Muscle layer of duodenum (tissue), 2 donors: ENCODE data around the gene FAM168B.

Source experiments
- H3K27ac ChIP-seq: one replicate; pipeline ENCODE4 v1.7.0; 2013; ENCODE audit warnings: mild to moderate bottlenecking, low read length
- H3K27me3 ChIP-seq: one replicate; pipeline ENCODE4 v1.7.0; 2013; ENCODE audit warnings: low read depth, mild to moderate bottlenecking, control low read depth, low read length
- H3K36me3 ChIP-seq, 2 donors: one replicate each; pipeline ENCODE4 v1.7.0; 2013; ENCODE audit warnings: low read length in 2 of 2, control low read depth in 1 of 2, mild to moderate bottlenecking in 1 of 2; ENCODE audit not compliant: insufficient read depth in 2 of 2, control insufficient read depth in 1 of 2
- H3K4me1 ChIP-seq, 2 donors: one replicate each; pipeline ENCODE4 v1.7.0; 2013; ENCODE audit warnings: low read length in 2 of 2, mild to moderate bottlenecking in 2 of 2, control low read depth in 1 of 2, moderate library complexity in 1 of 2; ENCODE audit not compliant: insufficient read depth in 2 of 2, control insufficient read depth in 1 of 2
- H3K4me3 ChIP-seq, 2 donors: one replicate each; pipeline ENCODE4 v1.7.0; 2013; ENCODE audit warnings: low read length in 2 of 2, low read depth in 1 of 2, mild to moderate bottlenecking in 1 of 2
- H3K9me3 ChIP-seq, 2 donors: one replicate each; pipeline ENCODE4 v1.7.0; 2013; ENCODE audit warnings: low read length in 2 of 2, control low read depth in 1 of 2, mild to moderate bottlenecking in 1 of 2; ENCODE audit not compliant: control insufficient read depth in 1 of 2
- donor health status: healthy.

Gene FAM168B

GRCh38 chr2:131008967-131009366, 84.3 kb downstream of the FAM168B start:
- H3K27me3 ChIP-seq = no peaks in the 10 kb centered on the region
- H3K4me3 ChIP-seq = no peak overlapping the region
- no peaks in the 10 kb centered on the region for H3K9me3 ChIP-seq
- H3K36me3 ChIP-seq = no peaks in the 10 kb centered on the region
- no peaks in the 10 kb centered on the region for H3K4me1 ChIP-seq
- no peak overlapping the region for H3K27ac ChIP-seq

- H3K4me3 ChIP-seq = no peak overlapping the region
- no peaks in the 10 kb centered on the region for H3K9me3 ChIP-seq
These were observed 86.7 kb downstream of the FAM168B start for GRCh38 chr2:131006561-131006960.

GRCh38 chr2:131005216-131005935, 87.9 kb downstream of the FAM168B start:
- Histone ChIP-seq H3K27ac (no peak overlapping the region), H3K4me3 (no peak overlapping the region), H3K4me1 (no peaks in the 10 kb centered on the region), H3K36me3 (no peaks in the 10 kb centered on the region), H3K9me3 (no peaks in the 10 kb centered on the region), H3K27me3 (no peaks in the 10 kb centered on the region)

More at GRCh38 chr2:131006561-131006960, 86.7 kb downstream of the FAM168B start:
- H3K4me1 ChIP-seq = no peaks in the 10 kb centered on the region
- H3K36me3 ChIP-seq = no peaks in the 10 kb centered on the region
- no peak overlapping the region for H3K27ac ChIP-seq
- no peaks in the 10 kb centered on the region for H3K27me3 ChIP-seq

GRCh38 chr2:131004446-131005209, 88.6 kb downstream of the FAM168B start:
- Histone ChIP-seq H3K36me3 (no peaks in the 10 kb centered on the region), H3K27me3 (no peaks in the 10 kb centered on the region), H3K27ac (no peak overlapping the region), H3K4me3 (no peak overlapping the region), H3K9me3 (no peaks in the 10 kb centered on the region), H3K4me1 (no peaks in the 10 kb centered on the region)

GRCh38 chr2:130998561-130998960, 94.7 kb downstream of the FAM168B start:
- Histone ChIP-seq H3K9me3 (no peaks in the 10 kb centered on the region), H3K27me3 (no peaks in the 10 kb centered on the region), H3K27ac (no peak overlapping the region), H3K4me1 (no peaks in the 10 kb centered on the region), H3K36me3 (no peaks in the 10 kb centered on the region), H3K4me3 (no peak overlapping the region)
